ENCODE measurements around the gene FAM20C.

Gene FAM20C

GRCh38 chr7:222716-223041 lies 30.3 kb downstream of the FAM20C start:
- TF ChIP-seq, protein P1, sequence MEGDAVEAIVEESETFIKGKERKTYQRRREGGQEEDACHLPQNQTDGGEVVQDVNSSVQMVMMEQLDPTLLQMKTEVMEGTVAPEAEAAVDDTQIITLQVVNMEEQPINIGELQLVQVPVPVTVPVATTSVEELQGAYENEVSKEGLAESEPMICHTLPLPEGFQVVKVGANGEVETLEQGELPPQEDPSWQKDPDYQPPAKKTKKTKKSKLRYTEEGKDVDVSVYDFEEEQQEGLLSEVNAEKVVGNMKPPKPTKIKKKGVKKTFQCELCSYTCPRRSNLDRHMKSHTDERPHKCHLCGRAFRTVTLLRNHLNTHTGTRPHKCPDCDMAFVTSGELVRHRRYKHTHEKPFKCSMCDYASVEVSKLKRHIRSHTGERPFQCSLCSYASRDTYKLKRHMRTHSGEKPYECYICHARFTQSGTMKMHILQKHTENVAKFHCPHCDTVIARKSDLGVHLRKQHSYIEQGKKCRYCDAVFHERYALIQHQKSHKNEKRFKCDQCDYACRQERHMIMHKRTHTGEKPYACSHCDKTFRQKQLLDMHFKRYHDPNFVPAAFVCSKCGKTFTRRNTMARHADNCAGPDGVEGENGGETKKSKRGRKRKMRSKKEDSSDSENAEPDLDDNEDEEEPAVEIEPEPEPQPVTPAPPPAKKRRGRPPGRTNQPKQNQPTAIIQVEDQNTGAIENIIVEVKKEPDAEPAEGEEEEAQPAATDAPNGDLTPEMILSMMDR (IDR thresholded peaks at IDR 0.05; ENCODE audit: low read depth, low read length, missing control alignments), result no peak
- in situ Hi-C loops (cut with HindIII; ENCODE audit: low sequenced_read_pairs), result no loop called here

DNA sequence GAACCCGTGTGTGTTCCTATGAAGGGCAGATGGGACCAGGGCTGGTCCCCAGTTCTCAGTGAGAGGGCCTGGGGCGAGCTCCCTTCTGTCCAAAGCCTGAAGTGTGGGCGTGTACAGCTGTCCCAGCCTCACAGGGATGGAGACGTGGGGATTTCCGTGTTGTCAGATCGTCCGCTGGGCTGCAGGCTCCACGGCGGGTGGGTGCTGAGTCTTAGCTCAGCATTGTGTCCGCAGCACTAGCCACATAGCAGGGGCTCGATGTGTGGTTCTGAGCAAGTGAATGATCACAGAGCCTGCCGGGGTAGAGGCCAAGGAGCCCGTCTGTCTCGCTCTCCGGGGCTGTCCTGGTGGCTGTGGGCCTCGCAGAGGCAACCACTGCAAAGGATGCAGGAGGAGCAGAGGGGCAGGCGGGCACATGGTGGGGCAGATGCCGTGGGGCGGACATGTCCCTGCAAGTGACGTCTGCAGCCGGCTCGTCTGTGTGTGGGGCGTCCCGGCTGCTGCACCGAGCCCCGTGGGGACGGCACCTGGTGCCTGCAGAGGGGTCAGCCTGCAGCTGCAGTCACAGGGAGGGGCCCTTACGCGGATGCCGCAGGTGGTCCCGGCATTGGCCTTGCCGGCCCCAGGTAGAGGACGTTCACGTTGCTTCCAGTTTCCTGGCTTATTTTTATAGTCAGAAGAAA lies 30.9 kb downstream of the FAM20C start:
- TF ChIP-seq, protein P1 (IDR thresholded peaks at IDR 0.05; ENCODE audit: low read depth, low read length, missing control alignments), result no peak
- no peak for DNase-seq (ENCODE audit: low read depth)
- in situ Hi-C loops (cut with HindIII; ENCODE audit: low sequenced_read_pairs), result no loop called here
- H3K4me3 ChIP-seq (ENCODE audit: low read depth, low read length), result no peak overlapping the region

More at GRCh38 chr7:222716-223041, 30.3 kb downstream of the FAM20C start:
- no peak for DNase-seq (ENCODE audit: low read depth)
- H3K4me3 ChIP-seq (ENCODE audit: low read depth, low read length), result no peak overlapping the region

- DNase-seq (ENCODE audit: low read depth), result no peak
- in situ Hi-C loops (cut with HindIII; ENCODE audit: low sequenced_read_pairs), result no loop called here
- TF ChIP-seq, protein P1 (IDR thresholded peaks at IDR 0.05; ENCODE audit: low read depth, low read length, missing control alignments), result no peak
- H3K4me3 ChIP-seq (ENCODE audit: low read depth, low read length), result no peak overlapping the region
These were observed 31.5 kb downstream of the FAM20C start for GRCh38 chr7:223861-224260.

DNA sequence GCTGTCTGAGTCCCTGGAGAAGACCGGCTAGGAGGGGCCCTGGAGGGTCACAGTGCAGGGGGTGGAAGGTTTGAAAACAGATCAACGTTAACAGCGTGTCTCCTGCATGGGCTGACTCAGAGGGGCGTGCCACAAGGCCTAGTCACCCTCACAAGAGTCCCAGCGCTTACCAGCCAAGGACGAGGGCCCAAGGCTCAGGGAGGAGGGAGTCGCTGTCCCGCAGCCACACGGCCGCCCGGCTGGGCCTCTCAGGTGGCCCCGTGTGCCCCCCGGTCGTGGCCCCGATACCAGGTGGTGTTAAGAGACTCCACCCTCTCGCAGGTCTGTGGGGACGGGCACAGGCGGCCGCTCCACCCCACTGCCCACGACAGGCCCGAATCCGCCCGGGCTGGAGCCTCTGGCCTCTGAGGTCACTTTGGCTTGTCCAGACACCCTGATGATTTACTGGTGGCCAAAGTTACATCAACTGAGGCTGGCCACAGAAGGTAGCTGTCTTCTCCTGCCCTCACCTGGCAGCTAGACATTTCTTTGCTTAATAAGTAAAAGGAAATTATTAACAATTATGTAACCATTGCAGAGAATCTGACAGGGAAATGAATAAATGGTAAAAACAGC lies 34.0 kb downstream of the FAM20C start:
- TF ChIP-seq, protein P1 (IDR thresholded peaks at IDR 0.05; ENCODE audit: low read depth, low read length, missing control alignments), result no peak
- DNase-seq (ENCODE audit: low read depth), result no peak
- in situ Hi-C loops (cut with HindIII; ENCODE audit: low sequenced_read_pairs), result no loop called here
- no peak overlapping the region for H3K4me3 ChIP-seq (ENCODE audit: low read depth, low read length)

GRCh38 chr7:227926-228325 lies 35.6 kb downstream of the FAM20C start:
- no peak for DNase-seq (ENCODE audit: low read depth)
- H3K4me3 ChIP-seq (ENCODE audit: low read depth, low read length), result no peak overlapping the region
- TF ChIP-seq, protein P1 (IDR thresholded peaks at IDR 0.05; ENCODE audit: low read depth, low read length, missing control alignments), result no peak
- in situ Hi-C loops (cut with HindIII; ENCODE audit: low sequenced_read_pairs), result no loop called here

DNA sequence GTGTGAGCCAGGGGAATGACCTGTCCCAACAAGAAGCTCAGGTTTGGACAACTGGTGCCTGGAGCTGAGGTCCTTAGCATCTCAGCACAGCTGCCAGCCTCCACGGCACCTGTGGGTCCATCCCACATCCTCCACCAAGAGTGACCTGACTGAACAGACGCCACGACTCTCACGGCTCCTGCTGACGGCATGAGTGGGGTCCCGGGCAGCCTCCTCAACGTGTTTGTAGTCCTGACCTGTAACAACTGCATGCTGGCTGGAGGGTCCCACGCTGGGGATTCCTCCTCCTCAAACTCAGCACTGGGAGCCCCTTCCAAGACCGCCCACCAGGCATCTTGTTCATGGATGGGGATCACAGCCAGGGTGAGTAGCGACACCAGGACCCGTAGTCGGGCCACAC lies 36.2 kb downstream of the FAM20C start:
- in situ Hi-C loops (cut with HindIII; ENCODE audit: low sequenced_read_pairs), result no loop called here
- TF ChIP-seq, protein P1 (IDR thresholded peaks at IDR 0.05; ENCODE audit: low read depth, low read length, missing control alignments), result no peak
- no peak overlapping the region for H3K4me3 ChIP-seq (ENCODE audit: low read depth, low read length)
- no peak for DNase-seq (ENCODE audit: low read depth)
